Parathyroid adenoma (tissue), 2 donors: ENCODE data around the gene ANKDD1A.
A peak's percentile ranks its signal among the peaks of the same experiment; 100 is the strongest.

ENCODE experiments used
- H2AFZ ChIP-seq: fragments of 300-600 bp; sonication (generic); one replicate; pipeline ENCODE4 v1.7.0; 2017; ENCODE audit warnings: antibody characterized with exemption, mild to moderate bottlenecking
- H3K27ac ChIP-seq: fragments of 300-600 bp; sonication (generic); one replicate; pipeline ENCODE4 v1.7.0; 2017
- H3K27me3 ChIP-seq: fragments of 300-600 bp; sonication (generic); one replicate; pipeline ENCODE4 v1.7.0; 2017; ENCODE audit warnings: low read length; ENCODE audit not compliant: control insufficient read depth, insufficient read depth
- H3K36me3 ChIP-seq: fragments of 300-600 bp; sonication (generic); one replicate; pipeline ENCODE4 v1.7.0; 2017; ENCODE audit warnings: low read length; ENCODE audit not compliant: control insufficient read depth, insufficient read depth
- H3K4me1 ChIP-seq: fragments of 300-600 bp; sonication (generic); one replicate; pipeline ENCODE4 v1.7.0; 2017; ENCODE audit warnings: control low read depth
- H3K4me2 ChIP-seq: fragments of 300-600 bp; sonication (generic); one replicate; pipeline ENCODE4 v1.7.0; 2017; ENCODE audit warnings: low read length
- H3K4me3 ChIP-seq: fragments of 300-600 bp; sonication (generic); one replicate; pipeline ENCODE4 v1.7.0; 2017; ENCODE audit warnings: low read depth, low read length
- H3K79me2 ChIP-seq: fragments of 300-600 bp; sonication (generic); one replicate; pipeline ENCODE4 v1.7.0; 2017; ENCODE audit warnings: control low read depth
- H3K9ac ChIP-seq: fragments of 300-600 bp; sonication (generic); one replicate; pipeline ENCODE4 v1.7.0; 2017; ENCODE audit warnings: mild to moderate bottlenecking
- H3K9me3 ChIP-seq: fragments of 300-600 bp; sonication (generic); one replicate; pipeline ENCODE4 v1.7.0; 2017; ENCODE audit warnings: low read length; ENCODE audit not compliant: control insufficient read depth
- CTCF ChIP-seq: fragments of 300-600 bp; sonication (generic); IDR thresholded peaks from one replicate; pipeline ENCODE4 v1.7.0; 2017; ENCODE audit warnings: antibody characterized with exemption, mild to moderate bottlenecking
- donor health status: primary hyperparathyroidism.

Gene ANKDD1A

GRCh38 chr15:64875641-64876223 is 36.0 kb upstream of the ANKDD1A start:
- H3K36me3 ChIP-seq: no peaks in the 10 kb centered on the region
- H3K79me2 ChIP-seq: no peaks in the 10 kb centered on the region
- no peak for TF ChIP-seq CTCF
- H3K27me3 ChIP-seq: no peaks in the 10 kb centered on the region
- no peak overlapping the region for H3K9ac ChIP-seq
- no peak overlapping the region for H3K27ac ChIP-seq
- H3K4me2 ChIP-seq: no peak overlapping the region
- H3K4me3 ChIP-seq: no peak overlapping the region
- peaks cover 8% of the 10 kb centered on the region for H3K4me1 ChIP-seq
- H3K9me3 ChIP-seq: no peaks in the 10 kb centered on the region
- no peak overlapping the region for H2AFZ ChIP-seq

GRCh38 chr15:64877435-64877834 is 34.3 kb upstream of the ANKDD1A start:
- no peaks in the 10 kb centered on the region for H3K27me3 ChIP-seq
- no peak overlapping the region for H3K4me2 ChIP-seq
- H3K36me3 ChIP-seq: no peaks in the 10 kb centered on the region
- peak overlapping the region; percentile 66 for H2AFZ ChIP-seq
- TF ChIP-seq CTCF: no peak
- no peaks in the 10 kb centered on the region for H3K79me2 ChIP-seq
- H3K9ac ChIP-seq: no peak overlapping the region
- H3K27ac ChIP-seq: peak overlapping the region; percentile 72
- peaks cover 8% of the 10 kb centered on the region for H3K4me1 ChIP-seq
- no peaks in the 10 kb centered on the region for H3K9me3 ChIP-seq
- H3K4me3 ChIP-seq: no peak overlapping the region

- Histone ChIP-seq H3K79me2 (no peaks in the 10 kb centered on the region), H3K4me1 (peaks cover 8% of the 10 kb centered on the region), H3K36me3 (no peaks in the 10 kb centered on the region), H3K9me3 (no peaks in the 10 kb centered on the region), H3K27ac (peak overlapping the region; percentile 72), H2AFZ (no peak overlapping the region), H3K4me2 (no peak overlapping the region), H3K4me3 (no peak overlapping the region), H3K27me3 (no peaks in the 10 kb centered on the region), H3K9ac (no peak overlapping the region)
- TF ChIP-seq CTCF: no peak
Observed at GRCh38 chr15:64878705-64879104, 33.0 kb upstream of the ANKDD1A start.

GRCh38 chr15:64883100-64883581 is 28.6 kb upstream of the ANKDD1A start:
- no peaks in the 10 kb centered on the region for H3K36me3 ChIP-seq
- H3K4me1 ChIP-seq: no peaks in the 10 kb centered on the region
- no peak overlapping the region for H3K4me3 ChIP-seq
- H3K9ac ChIP-seq: no peak overlapping the region
- H2AFZ ChIP-seq: no peak overlapping the region
- no peak overlapping the region for H3K4me2 ChIP-seq
- H3K9me3 ChIP-seq: no peaks in the 10 kb centered on the region
- no peaks in the 10 kb centered on the region for H3K27me3 ChIP-seq
- no peak for TF ChIP-seq CTCF
- H3K27ac ChIP-seq: no peak overlapping the region
- H3K79me2 ChIP-seq: no peaks in the 10 kb centered on the region

GRCh38 chr15:64883997-64884511 is 27.6 kb upstream of the ANKDD1A start:
- Histone ChIP-seq H3K27ac (no peak overlapping the region), H3K9ac (no peak overlapping the region), H3K9me3 (no peaks in the 10 kb centered on the region)

More at GRCh38 chr15:64883997-64884511, 27.6 kb upstream of the ANKDD1A start:
- no peak for TF ChIP-seq CTCF
- H2AFZ ChIP-seq: no peak overlapping the region
- H3K79me2 ChIP-seq: no peaks in the 10 kb centered on the region
- no peak overlapping the region for H3K4me3 ChIP-seq
- H3K4me1 ChIP-seq: no peaks in the 10 kb centered on the region
- no peaks in the 10 kb centered on the region for H3K36me3 ChIP-seq
- no peaks in the 10 kb centered on the region for H3K27me3 ChIP-seq
- H3K4me2 ChIP-seq: no peak overlapping the region
